T-helper 9 cell (primary cell): ENCODE measurements around the gene NRAP.

ENCODE experiments used
- DNase-seq: peaks from one replicate; pipeline ENCODE4 v3.0.0-alpha.2; 2020

NRAP gene

DNA sequence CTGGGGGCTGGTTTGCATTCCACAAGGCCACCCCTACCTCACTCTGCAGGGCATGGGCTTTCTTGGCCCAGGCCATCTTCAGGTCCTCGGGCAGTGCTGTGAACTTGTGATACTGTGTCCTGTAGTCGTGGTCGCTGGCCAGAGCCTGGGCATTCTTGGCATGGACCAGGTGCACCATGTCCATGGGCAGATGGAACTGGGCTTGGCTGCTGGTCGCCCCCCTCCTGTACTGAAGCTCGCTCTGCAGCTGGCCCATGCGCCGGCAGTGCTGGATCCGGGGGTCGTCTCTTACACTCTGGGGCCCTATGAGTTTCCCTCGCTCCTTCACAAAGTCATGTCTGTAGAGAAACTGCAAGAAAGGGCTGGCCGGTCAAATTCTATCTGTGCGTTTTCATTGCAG, 59.3 kb downstream of the NRAP start:
- no peak for DNase-seq

DNA sequence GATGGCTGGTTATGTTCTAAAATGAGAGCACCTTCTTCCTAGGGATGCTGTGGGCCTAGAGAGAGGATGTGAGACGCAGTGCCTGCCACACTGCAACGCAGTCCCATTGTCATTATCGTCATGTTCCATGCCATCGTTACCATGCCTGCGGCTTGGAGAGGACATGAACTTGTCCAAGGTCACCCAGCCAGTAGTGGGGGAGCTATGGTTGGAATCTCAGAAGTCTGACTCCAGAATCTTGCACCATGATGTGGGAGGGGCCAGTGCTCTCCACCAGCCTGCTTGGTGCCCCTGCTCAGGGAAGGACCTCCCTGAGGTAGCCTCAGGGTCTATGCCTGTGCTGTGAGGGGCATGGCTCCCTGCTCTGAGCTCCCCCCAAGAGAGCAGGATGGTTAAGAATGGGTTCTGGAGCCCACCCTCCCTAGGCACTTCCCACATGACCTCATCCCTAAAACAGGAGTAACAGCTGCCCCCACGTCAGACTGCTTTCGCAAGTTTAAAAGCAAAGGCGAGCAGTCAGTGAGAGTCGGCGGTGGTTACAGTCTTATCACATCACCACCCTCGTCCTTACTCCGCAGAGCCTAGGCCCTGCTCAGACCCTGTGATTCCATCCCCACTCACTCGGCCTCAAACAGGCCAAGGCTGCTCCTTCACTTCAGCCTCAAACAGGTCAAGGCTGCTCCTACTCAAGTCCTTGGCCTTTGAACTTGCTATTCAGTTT, 60.6 kb downstream of the NRAP start:
- DNase-seq, result no peak

DNA sequence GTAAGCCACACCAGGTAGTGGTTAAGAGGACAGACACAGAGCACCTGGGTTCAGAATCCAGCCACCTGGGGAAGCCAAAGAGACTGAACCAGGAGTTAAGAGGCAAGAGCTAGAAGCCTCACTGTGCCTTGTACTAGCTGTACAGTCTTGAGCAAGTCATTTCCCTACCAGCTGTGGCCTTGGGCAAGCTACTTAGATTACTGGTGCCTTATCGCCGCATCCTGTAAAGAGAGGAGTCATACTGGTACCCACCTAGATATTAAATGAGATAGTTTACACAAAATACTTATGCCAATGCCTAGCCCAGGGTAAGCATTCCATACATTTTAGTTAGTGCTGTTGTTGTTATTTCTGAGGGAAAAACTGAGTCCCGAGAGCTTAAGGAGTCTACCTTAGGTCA, 63.3 kb downstream of the NRAP start:
- DNase-seq, result no peak

DNA sequence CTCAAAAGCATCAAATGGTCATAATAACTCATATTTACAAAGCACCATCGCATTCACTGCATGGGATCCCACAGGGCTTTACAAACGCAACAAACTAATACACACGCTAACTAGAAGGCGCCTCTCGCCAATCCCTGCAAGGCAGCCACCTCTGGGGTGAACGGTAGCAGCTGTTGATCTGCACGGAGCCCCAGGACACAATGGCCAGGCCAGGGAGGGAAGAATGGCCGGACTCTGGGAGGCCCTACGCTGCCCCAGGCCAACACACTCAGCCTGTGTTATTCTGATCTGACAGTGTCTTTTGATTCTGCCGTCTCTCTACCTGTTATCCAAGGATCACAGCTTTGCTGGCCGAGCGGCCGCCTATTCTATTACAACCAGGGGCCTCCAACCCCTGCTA, 69.2 kb downstream of the NRAP start:
- DNase-seq, result no peak

DNA sequence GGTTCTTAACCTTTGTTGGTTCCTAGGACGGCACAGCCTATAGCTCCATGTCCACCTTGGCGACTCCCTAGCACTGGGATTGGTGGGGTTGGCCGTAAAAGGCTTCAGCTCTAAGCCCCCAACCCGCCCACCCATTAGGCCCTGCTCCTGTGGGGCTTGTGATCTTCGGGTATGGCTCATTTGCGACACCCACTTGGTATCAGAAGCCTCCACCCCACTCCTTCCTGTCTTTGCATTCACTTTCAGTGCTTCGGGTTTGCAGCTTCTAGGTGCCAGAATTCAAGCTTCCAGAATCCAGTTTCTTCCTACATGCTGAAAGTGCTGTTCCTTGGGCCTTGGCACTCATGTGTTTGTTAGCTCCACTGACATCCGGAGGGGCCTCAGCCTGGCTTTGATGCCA, 71.5 kb downstream of the NRAP start:
- DNase-seq, result no peak

DNA sequence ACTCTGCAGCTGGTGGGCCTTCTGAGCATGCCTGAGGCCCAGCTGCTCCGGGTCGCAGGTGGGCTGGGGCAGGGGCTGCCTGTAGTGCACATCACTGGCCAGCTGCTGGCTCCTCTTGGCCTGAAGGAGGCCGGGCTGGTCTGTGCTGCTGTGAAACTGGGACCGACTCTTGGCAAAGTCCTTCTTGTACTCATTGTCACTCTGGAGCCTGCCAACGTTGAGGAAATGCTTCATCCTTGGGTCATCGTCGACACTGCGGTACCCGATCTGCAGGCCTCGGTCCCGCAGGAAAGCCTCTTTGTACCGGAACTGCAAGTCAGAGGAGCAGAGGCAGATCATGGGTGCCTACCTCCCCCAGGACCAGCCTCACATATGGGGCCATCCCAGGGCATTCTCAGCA, 73.3 kb downstream of the NRAP start:
- no peak for DNase-seq

DNA sequence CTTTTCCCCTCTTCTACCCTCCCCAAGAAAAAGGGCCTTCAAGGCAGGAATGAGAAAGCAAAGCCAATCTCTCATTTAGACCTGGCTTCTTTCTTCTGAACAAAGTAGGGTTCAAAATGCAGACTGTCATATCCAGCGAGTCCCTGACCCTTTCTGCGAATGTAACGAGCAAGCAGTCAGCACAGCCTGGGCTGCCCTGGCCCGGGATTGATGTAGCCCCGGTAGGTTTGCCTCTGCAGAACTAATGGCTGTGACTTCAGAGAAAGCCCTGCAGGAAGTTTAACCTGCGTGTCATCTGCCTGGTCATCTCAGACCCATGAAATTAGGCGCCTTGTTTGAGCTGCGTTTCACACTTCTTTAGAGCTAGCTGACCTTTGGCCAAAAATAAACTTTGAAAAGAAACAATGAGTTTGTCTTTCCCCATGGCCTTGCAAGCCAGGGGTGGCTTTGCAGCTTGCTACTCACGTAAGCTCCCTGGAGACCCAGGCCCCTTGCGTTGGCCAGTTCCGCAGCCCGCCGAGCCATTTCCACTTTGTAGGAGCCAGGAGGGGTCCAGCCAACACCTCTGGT, 74.6 kb downstream of the NRAP start:
- no peak for DNase-seq

DNA sequence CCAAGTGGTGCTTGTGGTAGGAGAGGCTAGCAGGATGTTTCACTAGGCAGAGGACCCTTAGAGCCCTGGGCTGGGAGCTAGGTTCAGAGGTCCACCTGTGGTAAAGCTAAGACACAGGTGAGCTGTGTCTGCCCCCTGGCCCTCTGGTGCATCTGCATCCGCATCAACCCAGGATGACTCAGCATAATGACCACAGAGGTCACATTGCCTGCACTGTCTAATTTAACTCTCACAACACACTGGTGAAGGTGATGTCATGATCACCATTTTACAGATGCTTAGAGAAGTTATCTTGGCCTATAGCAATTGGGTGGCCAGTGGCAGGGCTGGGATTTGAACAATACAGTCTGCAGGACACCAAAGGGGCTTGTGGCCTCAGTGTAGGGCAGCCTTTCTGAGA, 77.9 kb downstream of the NRAP start:
- no peak for DNase-seq

DNA sequence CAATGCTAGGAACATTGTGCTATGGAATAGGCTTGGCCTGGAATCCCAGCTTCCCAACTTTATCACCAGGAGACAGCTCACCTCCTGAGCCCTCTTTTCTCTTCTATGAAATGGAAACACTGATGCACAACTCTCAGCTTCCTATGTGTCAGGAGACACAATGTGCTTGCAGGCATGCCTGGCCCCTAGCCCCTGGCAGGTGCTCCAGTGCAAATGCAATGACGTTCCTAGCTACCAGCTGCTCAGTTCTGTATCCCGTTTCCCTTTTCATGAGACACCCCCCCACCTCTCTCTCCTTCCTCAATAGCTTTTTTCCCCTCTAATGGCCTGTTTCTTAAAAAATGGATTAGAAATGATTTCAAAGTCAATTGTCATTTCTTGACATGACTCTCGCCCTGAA, 80.3 kb downstream of the NRAP start:
- DNase-seq, result no peak

DNA sequence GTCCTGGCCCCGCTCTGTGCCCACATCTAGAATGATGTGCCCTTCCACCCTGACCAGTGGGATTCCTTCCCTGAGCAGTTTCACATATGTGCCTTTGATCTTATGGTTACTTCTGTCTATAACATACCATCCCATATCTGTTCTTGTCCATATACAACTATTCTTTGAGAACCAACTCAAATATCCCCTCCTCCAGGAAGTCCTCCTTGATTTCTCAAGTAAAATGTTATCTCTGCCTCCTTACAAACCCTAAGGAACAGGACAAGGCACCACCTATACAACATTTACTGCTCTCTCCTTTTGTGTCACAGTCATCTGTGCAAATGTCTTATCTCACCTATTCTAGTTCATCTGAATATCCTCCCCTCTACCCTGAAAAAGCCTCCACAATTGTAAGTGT, 82.7 kb downstream of the NRAP start:
- no peak for DNase-seq

DNA sequence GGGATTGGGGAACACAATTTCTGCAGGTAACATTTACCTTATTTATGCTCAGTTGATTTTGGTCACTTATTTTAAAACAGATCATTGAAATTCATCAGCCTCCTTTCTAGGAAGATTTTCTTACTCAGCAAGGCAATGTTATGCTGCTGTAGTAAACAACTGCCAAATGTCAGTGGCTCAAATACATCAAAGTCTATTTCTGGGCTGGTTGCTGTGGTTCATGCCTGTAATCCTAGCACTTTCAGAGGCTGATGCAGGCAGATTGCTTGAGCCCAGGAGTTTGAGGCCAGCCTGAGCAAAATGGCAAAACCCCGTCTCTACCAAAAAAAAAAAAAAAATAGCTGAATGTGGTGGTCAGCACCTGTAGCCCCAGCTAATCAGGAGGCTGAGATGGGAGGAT, 85.1 kb downstream of the NRAP start:
- DNase-seq, result no peak

DNA sequence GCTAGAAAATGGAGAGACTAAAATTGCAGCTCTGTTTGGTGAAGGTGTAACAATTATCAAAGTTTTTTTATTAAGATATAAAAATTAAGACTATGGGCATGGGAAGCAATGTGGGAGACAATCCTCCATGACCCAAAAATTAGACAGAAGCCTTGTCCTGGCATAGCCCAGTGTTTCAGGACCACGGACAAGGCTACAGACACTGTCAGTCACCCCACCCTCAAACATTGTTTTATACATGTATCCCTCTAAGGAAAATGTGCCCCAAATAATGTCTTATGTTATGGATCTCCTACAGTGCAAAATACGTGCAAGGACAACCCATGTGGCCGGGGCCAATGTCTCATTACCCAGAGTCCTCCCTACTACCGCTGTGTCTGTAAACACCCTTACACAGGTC, 87.0 kb downstream of the NRAP start:
- DNase-seq, result no peak

DNA sequence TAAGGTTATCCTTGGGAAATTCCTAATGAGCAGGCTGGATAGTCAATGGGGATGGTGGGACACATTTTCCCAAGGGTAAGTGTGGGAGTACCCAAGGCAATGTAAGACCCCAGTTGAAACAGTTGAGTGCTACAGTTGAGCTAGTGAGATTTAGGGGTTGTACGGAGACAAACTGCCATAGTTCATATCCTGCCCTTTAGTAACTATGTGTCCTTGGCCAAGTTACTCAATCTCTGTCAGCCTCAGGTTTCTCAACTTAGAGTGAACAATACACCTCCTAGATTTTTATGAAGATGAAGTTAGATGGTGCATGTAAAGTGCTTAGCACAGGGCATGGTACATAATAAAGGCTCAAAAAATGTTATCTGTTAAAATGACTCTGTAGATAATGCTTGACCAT, 90.5 kb downstream of the NRAP start:
- no peak for DNase-seq

DNA sequence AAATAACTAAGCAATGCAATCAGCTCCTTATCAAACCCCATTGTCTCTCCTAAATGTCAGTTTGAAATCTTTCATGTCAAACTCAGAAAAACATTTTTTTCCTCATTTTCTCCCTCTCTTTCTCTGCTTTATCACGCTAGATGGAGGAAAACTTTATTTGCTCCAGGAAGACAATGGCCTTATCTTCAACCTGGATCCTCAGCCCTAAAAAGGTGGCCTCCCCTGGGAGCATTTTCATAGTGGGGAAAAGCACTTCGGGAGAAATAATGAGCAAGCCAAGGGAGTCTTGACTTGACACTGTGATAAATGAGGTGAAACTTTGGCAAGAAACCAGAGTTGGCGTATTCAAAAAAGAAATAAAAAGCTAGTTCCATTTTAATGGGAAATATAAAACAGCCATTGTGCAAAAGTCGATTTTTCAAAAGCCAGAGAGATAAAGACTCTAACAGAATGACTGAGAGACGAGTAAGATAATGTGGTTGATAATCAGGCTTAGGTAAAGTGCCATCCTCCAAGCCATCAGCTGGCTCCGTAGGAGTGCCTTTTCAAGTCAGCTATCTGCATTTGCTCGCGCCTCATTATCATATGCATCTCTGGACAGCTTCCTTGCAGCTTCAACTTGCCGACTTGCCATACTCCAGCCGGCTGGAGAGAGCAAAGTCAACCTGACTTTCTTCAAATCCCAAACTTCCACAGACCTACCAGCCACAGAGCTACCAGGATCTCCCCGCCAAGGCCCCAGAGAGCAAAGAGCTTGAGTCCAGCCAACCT, 91.1 kb downstream of the NRAP start:
- no peak for DNase-seq

DNA sequence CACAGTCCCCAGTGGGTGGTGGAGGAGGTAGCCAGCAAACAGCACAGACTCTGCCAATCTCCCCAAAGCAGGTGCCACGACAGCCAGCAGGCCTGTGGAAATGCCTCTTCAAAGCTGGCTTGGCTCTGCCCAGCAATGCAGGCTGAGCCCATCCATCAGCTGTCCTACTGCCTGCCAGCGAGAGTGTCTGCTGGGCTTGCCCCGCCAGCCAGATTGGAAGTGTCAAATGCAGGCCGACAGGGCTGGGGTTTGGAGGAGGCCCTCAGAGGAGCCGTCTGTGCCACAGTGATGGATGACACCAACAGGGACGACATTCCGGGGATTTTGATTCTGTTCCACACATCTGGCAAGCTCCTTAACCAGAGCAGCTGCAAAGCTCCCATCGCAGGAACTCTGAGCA, 94.3 kb downstream of the NRAP start:
- DNase-seq, result no peak

DNA sequence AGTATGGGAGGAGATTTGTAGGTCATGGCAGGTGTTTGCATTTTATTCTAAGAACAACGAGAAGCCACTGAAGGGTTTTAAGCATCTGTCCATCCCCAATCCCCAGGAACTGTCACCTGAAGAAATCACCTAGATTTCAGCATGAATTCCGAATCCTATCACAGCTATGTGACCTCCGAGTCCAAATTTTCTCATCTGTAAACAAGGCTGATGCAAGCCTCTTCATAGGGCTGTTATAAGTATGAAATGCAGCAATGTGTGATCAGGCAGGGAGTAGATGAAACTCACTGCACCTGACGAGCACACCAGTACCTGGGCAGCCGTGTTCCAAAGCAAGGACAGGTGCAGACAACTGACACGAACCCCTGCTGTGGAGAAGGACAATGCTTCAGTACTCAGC, 97.0 kb downstream of the NRAP start:
- DNase-seq, result no peak

DNA sequence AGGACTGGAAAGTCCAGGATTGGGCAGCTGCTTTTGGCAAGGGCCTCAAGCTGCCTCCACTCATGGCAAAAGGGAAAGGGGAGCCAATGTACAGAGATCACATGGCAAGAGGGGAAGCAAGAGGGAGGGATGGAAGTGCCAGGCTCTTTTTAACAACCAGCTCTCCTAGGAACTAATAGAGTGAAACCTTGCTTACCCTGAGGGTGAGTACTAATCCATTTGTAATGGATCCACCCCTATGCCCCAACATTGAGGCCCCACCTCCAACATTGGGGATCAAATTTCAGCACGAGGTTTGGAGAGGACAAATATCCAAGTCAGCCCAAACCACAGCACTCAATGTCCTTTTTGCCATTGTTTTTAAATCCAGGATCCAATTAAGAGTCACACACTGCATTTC, 98.5 kb downstream of the NRAP start:
- DNase-seq, result no peak

DNA sequence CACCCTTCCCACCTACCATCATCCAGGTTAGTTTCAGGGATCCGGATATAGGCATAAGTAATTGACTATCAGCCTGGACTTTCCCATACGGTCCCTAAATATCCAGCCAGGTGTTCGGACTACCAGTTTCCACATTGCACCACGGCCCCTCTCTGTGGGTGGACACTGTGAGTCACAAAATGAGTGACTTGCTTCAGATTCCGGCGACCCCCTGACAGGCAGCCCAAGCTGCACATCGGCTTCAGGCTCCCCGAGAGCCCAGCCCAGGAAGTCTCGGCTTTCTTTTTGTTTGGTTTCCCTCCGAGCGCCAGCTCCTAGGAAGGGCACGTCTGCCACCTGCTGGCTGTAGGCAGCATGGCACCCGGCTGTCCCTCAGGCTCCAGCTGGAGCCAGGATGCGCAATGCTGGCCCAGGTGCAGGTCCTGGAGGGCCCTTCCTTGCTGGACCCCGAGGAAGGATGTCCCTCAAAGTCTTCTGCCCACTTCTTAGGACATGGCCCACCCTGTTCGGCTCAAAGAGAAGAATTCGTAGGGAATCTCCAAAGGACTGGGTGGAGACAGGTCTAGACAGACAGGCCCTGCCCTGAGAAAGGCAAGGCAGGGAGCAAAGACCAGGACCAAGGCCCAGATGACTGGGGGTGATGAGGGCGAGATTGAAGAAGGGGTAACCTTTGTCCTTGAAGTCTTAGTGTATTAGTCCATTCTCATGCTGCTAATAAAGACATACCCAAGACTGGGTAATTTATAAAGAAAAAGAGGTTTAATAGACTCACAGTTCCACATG, 100.3 kb downstream of the NRAP start:
- peak; percentile 50 for DNase-seq

DNA sequence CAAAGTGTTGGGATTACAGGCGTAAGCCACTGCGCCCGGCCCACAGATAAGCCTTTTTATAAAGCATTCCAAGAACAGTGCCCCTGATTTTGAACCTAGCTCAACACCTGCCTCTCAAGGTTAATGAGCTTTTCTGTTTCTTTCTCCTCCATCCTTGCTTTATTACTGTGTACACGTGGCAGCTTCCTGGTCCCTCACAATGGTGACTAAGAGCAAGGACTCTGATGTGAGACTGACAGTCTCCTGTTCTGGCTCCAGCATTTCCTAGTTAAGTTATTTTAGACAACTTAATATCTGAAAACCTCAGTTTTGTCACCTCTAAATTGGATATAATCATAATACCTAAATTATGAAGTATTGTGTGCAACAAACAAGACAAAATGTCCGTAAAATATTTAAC, 101.1 kb downstream of the NRAP start:
- no peak for DNase-seq

DNA sequence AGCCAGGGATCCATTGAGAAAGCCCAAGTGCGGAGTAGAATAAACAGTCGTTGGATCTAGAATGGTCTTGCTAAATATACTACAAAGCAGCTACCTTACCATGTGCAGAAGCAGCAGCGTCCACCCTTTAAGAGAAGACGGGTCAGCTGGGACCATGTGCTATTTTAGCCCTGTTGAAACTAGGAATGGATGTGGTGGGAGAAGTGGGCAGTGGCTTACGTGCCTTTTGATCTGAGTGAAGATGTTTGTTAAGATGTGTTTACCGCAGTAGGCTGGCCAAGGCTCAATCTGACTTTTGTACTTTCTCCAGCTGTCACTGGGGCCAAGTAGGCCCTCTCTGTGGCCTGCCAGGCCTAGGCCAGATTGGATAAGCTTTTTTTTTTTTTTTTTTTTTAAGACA, 101.8 kb downstream of the NRAP start:
- no peak for DNase-seq

DNA sequence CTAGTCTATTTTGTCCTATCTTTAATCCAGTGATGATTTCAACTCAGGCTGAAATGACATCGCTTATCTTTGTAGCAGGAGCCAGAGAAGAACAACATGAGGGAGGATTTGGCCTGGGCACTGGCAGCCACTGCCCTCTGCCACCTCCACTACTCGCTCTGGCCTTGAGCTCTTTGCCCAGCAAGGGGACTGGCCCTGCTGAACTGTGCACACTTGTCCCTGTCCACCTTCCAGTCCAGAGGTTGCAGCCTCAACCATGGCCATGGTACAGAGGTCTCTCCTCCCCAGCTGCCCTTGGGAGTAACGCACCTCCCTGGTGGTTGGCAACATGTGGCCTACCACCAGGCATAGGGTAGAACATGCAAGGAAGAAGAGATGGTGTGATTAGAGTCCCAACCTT, 102.6 kb downstream of the NRAP start:
- no peak for DNase-seq

DNA sequence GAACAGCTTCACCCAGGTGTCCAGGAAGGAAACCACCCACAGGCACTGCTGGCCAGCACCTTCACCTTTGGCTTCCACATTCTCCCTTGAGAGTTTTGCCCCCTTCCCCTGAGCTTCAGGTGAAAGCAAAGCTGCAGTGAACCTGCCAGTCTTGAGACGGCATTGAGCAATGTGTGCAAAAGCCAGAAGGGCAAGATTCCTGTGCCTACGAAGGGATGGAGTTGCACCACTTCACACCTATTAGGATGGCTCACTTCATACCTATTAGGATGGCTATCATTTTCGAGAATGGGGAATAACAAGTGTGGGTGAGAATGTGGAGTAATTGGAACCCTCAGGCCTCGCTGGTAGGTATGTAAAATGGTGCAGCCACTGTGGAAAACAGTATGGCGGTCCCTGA, 103.8 kb downstream of the NRAP start:
- no peak for DNase-seq

DNA sequence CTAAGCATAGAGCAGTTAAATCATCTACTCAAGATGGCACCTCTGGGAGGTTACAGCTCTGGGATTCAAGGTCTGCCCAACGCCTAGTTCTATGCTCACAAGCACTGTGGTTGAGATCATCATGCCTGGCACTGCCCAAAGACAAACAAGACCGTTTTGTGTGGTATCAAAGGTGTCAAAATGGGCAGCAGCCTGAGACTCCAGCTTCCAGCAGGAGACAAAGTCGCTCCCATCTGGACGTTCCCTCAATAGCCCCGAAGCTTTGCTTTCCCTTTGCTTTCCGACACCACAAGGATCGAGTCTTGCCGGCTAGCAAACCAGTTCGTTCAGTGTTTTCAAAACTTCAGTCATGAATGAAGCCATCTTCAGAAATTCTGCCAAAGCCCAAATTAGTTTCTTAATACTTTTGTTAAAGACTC, 105.9 kb downstream of the NRAP start:
- no peak for DNase-seq

DNA sequence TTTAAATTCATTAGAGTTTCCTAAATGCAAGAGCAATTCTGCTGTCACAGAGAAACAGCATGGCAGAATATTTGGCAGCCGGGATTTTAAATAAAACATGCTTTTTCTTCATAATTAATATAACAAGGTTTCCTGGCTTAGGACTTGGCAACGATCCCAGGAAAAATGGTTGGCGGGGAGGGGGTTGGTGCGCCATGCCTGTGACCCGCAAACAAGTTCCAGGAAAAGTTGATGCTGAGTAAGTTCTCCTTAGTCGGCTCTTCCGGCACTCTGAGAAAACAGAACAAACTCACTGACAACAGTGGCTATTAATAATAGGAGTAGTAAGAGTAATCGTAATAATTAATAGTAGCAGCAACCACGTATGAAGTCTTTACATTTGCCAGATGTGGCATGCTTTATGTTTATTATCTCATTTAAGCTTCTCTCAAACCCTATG, 106.4 kb downstream of the NRAP start:
- DNase-seq, result no peak
